ENCODE results near the gene ACSF3.

GRCh38 chr16:89104303-89104702 is 10.7 kb downstream of the ACSF3 start:
- TF ChIP-seq EP300 (IDR thresholded peaks at IDR 0.05), result no peak
- TF ChIP-seq, protein P1, sequence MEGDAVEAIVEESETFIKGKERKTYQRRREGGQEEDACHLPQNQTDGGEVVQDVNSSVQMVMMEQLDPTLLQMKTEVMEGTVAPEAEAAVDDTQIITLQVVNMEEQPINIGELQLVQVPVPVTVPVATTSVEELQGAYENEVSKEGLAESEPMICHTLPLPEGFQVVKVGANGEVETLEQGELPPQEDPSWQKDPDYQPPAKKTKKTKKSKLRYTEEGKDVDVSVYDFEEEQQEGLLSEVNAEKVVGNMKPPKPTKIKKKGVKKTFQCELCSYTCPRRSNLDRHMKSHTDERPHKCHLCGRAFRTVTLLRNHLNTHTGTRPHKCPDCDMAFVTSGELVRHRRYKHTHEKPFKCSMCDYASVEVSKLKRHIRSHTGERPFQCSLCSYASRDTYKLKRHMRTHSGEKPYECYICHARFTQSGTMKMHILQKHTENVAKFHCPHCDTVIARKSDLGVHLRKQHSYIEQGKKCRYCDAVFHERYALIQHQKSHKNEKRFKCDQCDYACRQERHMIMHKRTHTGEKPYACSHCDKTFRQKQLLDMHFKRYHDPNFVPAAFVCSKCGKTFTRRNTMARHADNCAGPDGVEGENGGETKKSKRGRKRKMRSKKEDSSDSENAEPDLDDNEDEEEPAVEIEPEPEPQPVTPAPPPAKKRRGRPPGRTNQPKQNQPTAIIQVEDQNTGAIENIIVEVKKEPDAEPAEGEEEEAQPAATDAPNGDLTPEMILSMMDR (IDR thresholded peaks at IDR 0.05), result no peak
